Osteocyte (in vitro differentiated cells): Measurements from ENCODE around the gene TMC2. TPM values are rescaled to one million over a fixed set of nuclear protein-coding genes. Genes with fewer than 3 reads are reported as not detected.

Source experiments
- DNase-seq: peaks from one replicate; pipeline ENCODE4 v3.0.0; 2021; ENCODE audit warnings: mixed read lengths; ENCODE audit not compliant: unreplicated experiment; ENCODE audit errors: extremely low spot score
- H3K27ac Mint-ChIP-seq: one replicate; pipeline ENCODE4 v1.8.0; 2021; ENCODE audit warnings: mild to moderate bottlenecking, mixed read lengths; ENCODE audit not compliant: unreplicated experiment
- H3K27me3 Mint-ChIP-seq: one replicate; pipeline ENCODE4 v1.8.0; 2021; ENCODE audit warnings: mixed read lengths; ENCODE audit not compliant: unreplicated experiment
- H3K36me3 Mint-ChIP-seq: one replicate; pipeline ENCODE4 v1.8.0; 2021; ENCODE audit warnings: mixed read lengths; ENCODE audit not compliant: unreplicated experiment
- H3K4me1 Mint-ChIP-seq: one replicate; pipeline ENCODE4 v1.8.0; 2021; ENCODE audit warnings: mixed read lengths; ENCODE audit not compliant: unreplicated experiment
- H3K4me3 Mint-ChIP-seq: one replicate; pipeline ENCODE4 v1.8.0; 2021; ENCODE audit warnings: mild to moderate bottlenecking, moderate library complexity, mixed read lengths; ENCODE audit not compliant: unreplicated experiment
- H3K9me3 Mint-ChIP-seq: one replicate; pipeline ENCODE4 v1.8.0; 2021; ENCODE audit warnings: mixed read lengths; ENCODE audit not compliant: unreplicated experiment
- total RNA-seq: library from RNA; stranded (reverse); gene quantifications from 2 replicates; pipeline ENCODE4 v1.2.1, GENCODE V29; 2021
- TF ChIP-seq, protein P1 (sequence below): fragments of 200-600 bp; sonication (generic); IDR thresholded peaks from 2 replicates; pipeline ENCODE4 v1.5.0; 2021; ENCODE audit warnings: antibody characterized with exemption, mild to moderate bottlenecking, moderate library complexity

TMC2 gene
- total RNA-seq, 1 donor from 2014 or later = not detected

DNA sequence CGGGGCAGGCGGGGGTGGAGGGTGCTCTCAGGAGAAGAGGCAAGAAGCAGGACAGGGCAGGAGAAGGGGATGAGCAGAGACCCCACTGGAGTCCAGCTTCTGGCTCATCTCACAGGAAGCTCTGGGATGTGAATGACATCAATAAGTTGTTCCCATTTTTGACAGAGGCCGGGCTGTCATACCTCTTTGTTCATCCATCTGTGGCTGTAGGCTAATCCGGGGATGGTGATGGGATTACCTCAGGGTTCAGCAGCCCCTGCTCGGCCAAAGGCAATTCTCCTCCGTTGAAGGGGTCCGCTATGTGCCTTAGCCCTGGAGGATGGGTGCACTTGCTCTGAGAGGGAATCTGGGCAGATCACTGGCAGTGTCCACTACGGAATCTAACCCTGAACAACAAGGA is 3.3 kb upstream of the TMC2 start:
- H3K27ac Mint-ChIP-seq = no peak overlapping the region
- no peak overlapping the region for H3K4me3 Mint-ChIP-seq
- H3K27me3 Mint-ChIP-seq = peaks cover 60% of the 10 kb centered on the region
- H3K4me1 Mint-ChIP-seq = no peaks in the 10 kb centered on the region
- TF ChIP-seq, protein P1, sequence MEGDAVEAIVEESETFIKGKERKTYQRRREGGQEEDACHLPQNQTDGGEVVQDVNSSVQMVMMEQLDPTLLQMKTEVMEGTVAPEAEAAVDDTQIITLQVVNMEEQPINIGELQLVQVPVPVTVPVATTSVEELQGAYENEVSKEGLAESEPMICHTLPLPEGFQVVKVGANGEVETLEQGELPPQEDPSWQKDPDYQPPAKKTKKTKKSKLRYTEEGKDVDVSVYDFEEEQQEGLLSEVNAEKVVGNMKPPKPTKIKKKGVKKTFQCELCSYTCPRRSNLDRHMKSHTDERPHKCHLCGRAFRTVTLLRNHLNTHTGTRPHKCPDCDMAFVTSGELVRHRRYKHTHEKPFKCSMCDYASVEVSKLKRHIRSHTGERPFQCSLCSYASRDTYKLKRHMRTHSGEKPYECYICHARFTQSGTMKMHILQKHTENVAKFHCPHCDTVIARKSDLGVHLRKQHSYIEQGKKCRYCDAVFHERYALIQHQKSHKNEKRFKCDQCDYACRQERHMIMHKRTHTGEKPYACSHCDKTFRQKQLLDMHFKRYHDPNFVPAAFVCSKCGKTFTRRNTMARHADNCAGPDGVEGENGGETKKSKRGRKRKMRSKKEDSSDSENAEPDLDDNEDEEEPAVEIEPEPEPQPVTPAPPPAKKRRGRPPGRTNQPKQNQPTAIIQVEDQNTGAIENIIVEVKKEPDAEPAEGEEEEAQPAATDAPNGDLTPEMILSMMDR = no peak
- H3K9me3 Mint-ChIP-seq = no peaks in the 10 kb centered on the region
- H3K36me3 Mint-ChIP-seq = no peaks in the 10 kb centered on the region
- no peak for DNase-seq

DNA sequence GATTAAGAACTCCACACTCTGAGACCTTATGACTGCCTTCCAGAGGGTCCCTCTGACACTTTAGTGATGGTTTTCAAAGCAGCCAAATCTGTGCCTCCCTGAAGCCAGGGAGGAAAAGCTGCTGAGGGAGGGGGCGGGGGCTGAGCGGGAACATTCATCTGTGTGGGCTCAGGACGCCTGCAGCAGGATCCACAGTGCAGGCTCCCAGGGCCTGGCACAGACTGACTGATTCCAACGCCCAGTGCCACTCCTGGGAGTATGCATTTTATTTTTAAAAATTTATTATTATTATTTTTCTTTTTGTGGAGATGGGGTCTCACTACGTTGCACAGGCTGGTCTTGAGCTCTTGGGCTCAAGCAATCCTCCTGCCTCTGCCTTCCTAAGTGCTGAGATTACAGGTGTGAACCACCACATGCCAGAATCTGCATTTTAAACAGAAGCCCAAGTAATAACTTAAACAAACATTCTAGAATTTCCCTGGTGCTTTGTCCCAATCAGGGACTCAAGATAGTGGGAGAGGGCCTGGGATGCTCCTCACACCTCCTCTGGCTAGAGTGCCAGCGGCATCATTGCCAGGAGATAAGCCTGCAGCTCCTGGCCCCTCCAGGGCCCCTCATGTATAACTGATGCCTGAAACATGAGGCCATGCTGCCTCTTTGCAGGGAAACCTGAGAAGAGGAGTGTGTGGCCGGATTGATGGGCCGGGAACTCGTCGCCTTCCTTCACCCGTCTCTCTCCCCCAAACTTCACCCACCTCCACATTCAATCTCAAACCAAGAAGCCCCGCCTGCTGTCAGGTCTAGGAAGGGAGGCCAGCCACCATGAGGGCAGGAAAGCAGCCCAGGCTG is 438 bp upstream of the TMC2 start:
- H3K27ac Mint-ChIP-seq = no peak overlapping the region
- no peak overlapping the region for H3K4me3 Mint-ChIP-seq
- H3K4me1 Mint-ChIP-seq = no peaks in the 10 kb centered on the region
- H3K27me3 Mint-ChIP-seq = peaks cover 58% of the 10 kb centered on the region
- no peak for DNase-seq
- H3K36me3 Mint-ChIP-seq = no peaks in the 10 kb centered on the region
- H3K9me3 Mint-ChIP-seq = no peaks in the 10 kb centered on the region
- TF ChIP-seq, protein P1 = no peak

DNA sequence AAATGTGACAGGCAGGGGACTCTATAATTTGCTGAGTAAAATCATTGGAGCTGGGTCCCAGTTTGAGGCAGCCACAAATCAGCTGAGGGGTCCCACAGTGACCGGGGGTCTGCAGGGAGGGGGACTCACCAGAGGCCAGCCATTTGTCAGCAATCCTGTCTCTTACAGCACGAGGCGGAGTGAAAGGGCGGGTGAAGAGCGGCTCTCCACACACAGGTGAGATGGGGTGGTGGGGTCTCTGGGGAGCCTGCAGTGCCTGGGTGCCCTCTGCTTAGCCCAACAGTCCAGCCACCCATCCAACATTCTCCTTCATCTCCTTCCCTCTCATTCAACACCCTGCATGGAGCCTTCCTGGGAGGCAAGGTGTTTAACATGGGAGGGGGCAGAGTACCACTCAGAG is 728 bp downstream of the TMC2 start:
- Mint-ChIP-seq H3K27me3 (peaks cover 62% of the 10 kb centered on the region), H3K9me3 (no peaks in the 10 kb centered on the region), H3K4me1 (no peaks in the 10 kb centered on the region), H3K36me3 (no peaks in the 10 kb centered on the region), H3K4me3 (no peak overlapping the region), H3K27ac (no peak overlapping the region)
- no peak for DNase-seq
- TF ChIP-seq, protein P1 = no peak

DNA sequence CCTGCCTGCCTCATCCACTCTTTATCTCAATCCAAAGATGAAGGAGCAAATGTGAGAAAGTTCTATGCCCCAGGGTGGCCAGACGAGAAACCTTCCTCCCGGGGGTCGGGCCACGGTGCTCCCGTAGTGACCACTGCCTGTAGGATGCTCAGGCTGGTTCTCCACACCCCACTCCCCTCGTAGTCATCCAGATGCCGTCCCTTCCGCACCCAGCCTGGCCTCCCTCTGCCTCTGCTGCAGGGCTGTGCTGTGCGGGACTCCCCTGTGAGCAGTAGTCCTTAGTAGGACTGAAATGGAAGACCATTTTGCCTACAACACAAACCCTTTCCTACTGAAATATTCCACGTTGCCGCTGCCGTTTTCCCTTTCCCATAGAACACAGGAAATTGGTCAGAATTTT is 2.0 kb downstream of the TMC2 start:
- no peak overlapping the region for H3K4me3 Mint-ChIP-seq
- no peaks in the 10 kb centered on the region for H3K9me3 Mint-ChIP-seq
- H3K4me1 Mint-ChIP-seq = no peaks in the 10 kb centered on the region
- no peak for DNase-seq
- H3K27ac Mint-ChIP-seq = no peak overlapping the region
- H3K27me3 Mint-ChIP-seq = peaks cover 65% of the 10 kb centered on the region
- TF ChIP-seq, protein P1 = no peak
- no peaks in the 10 kb centered on the region for H3K36me3 Mint-ChIP-seq

DNA sequence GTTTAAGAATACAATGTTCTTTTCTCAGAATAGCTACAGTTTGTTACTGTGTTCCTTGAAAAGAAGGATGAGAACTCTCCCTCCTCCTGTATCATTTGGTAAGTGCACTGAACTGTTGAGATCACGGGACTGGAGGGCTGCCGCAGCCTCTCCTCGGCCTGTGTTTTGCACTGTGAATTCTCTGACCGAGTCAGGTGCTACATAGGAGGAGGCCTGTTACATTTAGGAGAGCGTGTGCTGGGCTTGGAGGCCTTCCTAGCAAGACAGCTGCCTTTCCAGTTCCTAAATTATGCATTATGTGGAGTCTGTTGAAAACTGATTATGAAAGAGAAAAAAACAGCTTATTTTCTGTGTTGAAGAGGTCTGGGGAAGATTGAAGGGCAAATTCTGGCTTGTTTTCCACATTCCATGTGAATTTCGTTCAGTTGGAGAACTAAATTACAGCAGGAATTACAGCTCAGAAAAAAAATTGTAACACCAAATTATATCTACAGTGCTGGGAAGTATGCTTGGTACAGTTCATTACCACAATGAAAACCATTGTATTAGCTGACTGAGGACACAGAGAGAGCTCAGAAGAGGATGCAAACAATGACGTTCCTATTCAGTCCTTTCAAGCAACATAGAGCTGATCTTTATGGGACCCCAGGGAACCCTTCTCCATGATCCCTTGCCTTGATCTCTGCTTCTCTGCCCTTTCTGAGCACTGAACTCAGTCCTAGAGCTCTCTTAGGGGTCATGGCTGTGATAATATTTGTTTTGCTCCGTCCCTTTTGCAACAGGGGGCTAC is 2.8 kb downstream of the TMC2 start:
- H3K27me3 Mint-ChIP-seq = peaks cover 61% of the 10 kb centered on the region
- no peaks in the 10 kb centered on the region for H3K36me3 Mint-ChIP-seq
- TF ChIP-seq, protein P1 = no peak
- H3K4me1 Mint-ChIP-seq = no peaks in the 10 kb centered on the region
- no peaks in the 10 kb centered on the region for H3K9me3 Mint-ChIP-seq
- DNase-seq = peak; percentile 40
- H3K27ac Mint-ChIP-seq = no peak overlapping the region
- no peak overlapping the region for H3K4me3 Mint-ChIP-seq
